Calu3 (cell line): Measurements from ENCODE around the gene LRPPRC. TPM values are rescaled to one million over a fixed set of nuclear protein-coding genes. Genes with fewer than 3 reads are reported as not detected.

Experiments
- BruUV-seq: library from RNA; stranded (reverse); fragments of 400-500 nt; replicated peaks from 2 replicates; lab custom pipeline; 2021; lab: Mats Ljungman, UMichigan
- CTCF ChIA-PET: fragments of 300-600 bp; sonication (Branson Sonifier 250); formaldehyde crosslinking; loops from one replicate; lab custom pipeline; 2022; ENCODE audit warnings: antibody characterized with exemption; lab: Charles Lee
- DNase-seq: peaks from one replicate; pipeline ENCODE4 v3.0.0; 2022
- H3K27ac Mint-ChIP-seq: one replicate; pipeline ENCODE4 v1.8.0; 2022; ENCODE audit warnings: mixed read lengths; ENCODE audit not compliant: unreplicated experiment
- H3K27me3 Mint-ChIP-seq: one replicate; pipeline ENCODE4 v1.8.0; 2022; ENCODE audit warnings: mixed read lengths; ENCODE audit not compliant: unreplicated experiment
- H3K36me3 Mint-ChIP-seq: one replicate; pipeline ENCODE4 v1.8.0; 2022; ENCODE audit warnings: mild to moderate bottlenecking, moderate library complexity, mixed read lengths; ENCODE audit not compliant: insufficient read depth, unreplicated experiment
- H3K4me1 Mint-ChIP-seq: one replicate; pipeline ENCODE4 v1.8.0; 2022; ENCODE audit warnings: mild to moderate bottlenecking, low read depth, mixed read lengths; ENCODE audit not compliant: unreplicated experiment
- H3K4me3 Mint-ChIP-seq: one replicate; pipeline ENCODE4 v1.8.0; 2022; ENCODE audit warnings: mild to moderate bottlenecking, low read depth, moderate library complexity, mixed read lengths; ENCODE audit not compliant: unreplicated experiment
- H3K9me3 Mint-ChIP-seq: one replicate; pipeline ENCODE4 v1.8.0; 2022; ENCODE audit warnings: low read depth, mixed read lengths; ENCODE audit not compliant: unreplicated experiment
- intact Hi-C: fragments of 100-400 bp; cut with micrococcal nuclease; formaldehyde crosslinking; loops from one replicate; pipeline ENCODE4 v1.10.0; 2022; ENCODE audit not compliant: unreplicated experiment
- total RNA-seq: library from RNA; stranded (reverse); gene quantifications from 2 replicates; pipeline ENCODE4 v1.2.3, GENCODE V29; 2022
- TF ChIP-seq, protein P1 (sequence below): fragments of 200-600 bp; IDR thresholded peaks from one replicate; pipeline ENCODE4 v1.8.0; 2022; ENCODE audit warnings: antibody characterized with exemption; ENCODE audit not compliant: unreplicated experiment

LRPPRC gene
- total RNA-seq, 1 experiment from 2014 or later: 120 TPM

DNA sequence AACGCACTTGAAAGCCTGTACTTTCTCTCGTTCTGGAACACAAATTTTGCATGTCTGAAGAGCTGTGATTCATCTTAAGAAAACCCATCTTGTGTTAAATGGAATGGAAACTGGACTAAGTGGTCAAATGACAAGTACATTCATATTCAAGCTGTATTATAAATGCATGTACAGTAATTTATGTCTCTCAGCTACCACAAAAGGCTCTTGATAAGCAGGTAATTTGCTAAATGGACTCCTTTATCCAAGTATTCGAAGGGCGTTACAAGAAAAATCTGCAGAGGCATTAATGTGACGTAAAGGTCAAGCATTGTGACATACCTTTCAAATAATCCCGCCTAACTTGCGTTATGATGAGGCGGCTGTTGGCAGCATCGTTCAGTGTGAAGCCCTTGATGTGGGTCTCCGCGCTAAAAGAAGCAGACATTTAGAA is 90.4 kb downstream of the LRPPRC start:
- TF ChIP-seq, protein P1, sequence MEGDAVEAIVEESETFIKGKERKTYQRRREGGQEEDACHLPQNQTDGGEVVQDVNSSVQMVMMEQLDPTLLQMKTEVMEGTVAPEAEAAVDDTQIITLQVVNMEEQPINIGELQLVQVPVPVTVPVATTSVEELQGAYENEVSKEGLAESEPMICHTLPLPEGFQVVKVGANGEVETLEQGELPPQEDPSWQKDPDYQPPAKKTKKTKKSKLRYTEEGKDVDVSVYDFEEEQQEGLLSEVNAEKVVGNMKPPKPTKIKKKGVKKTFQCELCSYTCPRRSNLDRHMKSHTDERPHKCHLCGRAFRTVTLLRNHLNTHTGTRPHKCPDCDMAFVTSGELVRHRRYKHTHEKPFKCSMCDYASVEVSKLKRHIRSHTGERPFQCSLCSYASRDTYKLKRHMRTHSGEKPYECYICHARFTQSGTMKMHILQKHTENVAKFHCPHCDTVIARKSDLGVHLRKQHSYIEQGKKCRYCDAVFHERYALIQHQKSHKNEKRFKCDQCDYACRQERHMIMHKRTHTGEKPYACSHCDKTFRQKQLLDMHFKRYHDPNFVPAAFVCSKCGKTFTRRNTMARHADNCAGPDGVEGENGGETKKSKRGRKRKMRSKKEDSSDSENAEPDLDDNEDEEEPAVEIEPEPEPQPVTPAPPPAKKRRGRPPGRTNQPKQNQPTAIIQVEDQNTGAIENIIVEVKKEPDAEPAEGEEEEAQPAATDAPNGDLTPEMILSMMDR: no peak
- no peaks in the 10 kb centered on the region for H3K9me3 Mint-ChIP-seq
- CTCF ChIA-PET: no interaction called here
- H3K27ac Mint-ChIP-seq: no peak overlapping the region
- no peak for DNase-seq
- intact Hi-C loops: loop anchor here (10.0 kb wide), 1 partner anchor 49 kb away; no protein-coding TSS in a partner anchor
- H3K4me1 Mint-ChIP-seq: no peaks in the 10 kb centered on the region
- BruUV-seq: no TSS peak
- no peak overlapping the region for H3K4me3 Mint-ChIP-seq
- no peaks in the 10 kb centered on the region for H3K27me3 Mint-ChIP-seq
- H3K36me3 Mint-ChIP-seq: peaks cover 34% of the 10 kb centered on the region

DNA sequence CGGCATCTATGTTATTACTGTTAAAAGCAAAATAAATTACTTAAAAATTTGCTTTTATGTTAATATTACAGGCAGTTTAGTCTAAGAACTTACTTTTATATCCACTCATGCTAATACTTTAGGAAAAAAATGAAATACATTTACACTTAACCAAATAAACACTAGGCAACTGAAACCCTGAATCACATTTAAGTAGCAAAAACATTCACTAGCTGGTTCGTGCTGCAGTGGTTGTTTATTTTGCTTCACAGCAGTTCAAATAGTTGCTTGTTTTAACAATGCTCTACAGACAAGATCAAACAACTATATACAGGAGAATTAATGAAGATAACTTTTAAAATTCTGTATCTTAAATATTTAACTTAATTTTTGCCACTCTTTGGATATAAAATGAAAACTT is 96.2 kb downstream of the LRPPRC start:
- Mint-ChIP-seq H3K27ac (no peak overlapping the region), H3K36me3 (peaks cover 46% of the 10 kb centered on the region), H3K9me3 (no peaks in the 10 kb centered on the region), H3K4me1 (no peaks in the 10 kb centered on the region), H3K27me3 (no peaks in the 10 kb centered on the region), H3K4me3 (no peak overlapping the region)
- intact Hi-C loops: no loop called here
- no TSS peak for BruUV-seq
- DNase-seq: no peak
- CTCF ChIA-PET: no interaction called here
- TF ChIP-seq, protein P1: no peak

DNA sequence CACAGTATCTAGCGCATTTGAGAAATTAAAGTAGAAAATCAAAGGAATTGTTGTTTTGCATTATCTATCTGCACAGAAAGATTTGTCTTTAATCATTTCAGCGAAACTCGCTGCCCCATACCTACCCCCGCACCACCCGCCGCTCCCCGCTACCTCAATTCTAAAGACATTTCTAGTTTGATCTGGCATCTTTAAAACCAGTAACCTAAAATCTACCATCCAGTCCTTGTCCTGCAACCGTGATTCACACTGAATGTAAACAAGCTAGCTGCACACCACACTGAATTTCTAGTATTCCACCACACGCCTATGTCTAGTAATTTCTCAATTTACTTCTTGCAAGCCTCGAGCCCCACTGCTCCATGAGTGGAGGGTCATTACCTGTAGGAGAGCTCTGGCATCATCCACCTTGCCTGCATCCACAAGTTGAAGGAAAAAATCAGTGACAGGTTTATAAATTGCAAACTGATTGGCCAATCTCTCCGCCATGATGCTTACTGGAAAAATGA is 96.9 kb downstream of the LRPPRC start:
- BruUV-seq: no TSS peak
- intact Hi-C loops: no loop called here
- TF ChIP-seq, protein P1: no peak
- CTCF ChIA-PET: no interaction called here
- no peak for DNase-seq
- no peaks in the 10 kb centered on the region for H3K4me1 Mint-ChIP-seq
- H3K9me3 Mint-ChIP-seq: no peaks in the 10 kb centered on the region
- no peak overlapping the region for H3K27ac Mint-ChIP-seq
- no peaks in the 10 kb centered on the region for H3K27me3 Mint-ChIP-seq
- peaks cover 41% of the 10 kb centered on the region for H3K36me3 Mint-ChIP-seq
- no peak overlapping the region for H3K4me3 Mint-ChIP-seq

- H3K36me3 Mint-ChIP-seq: peaks cover 41% of the 10 kb centered on the region
- intact Hi-C loops: no loop called here
Observed at GRCh38 chr2:43898134-43898837, 97.5 kb downstream of the LRPPRC start.

More at GRCh38 chr2:43898134-43898837, 97.5 kb downstream of the LRPPRC start:
- Mint-ChIP-seq H3K4me3 (no peak overlapping the region), H3K27ac (no peak overlapping the region), H3K9me3 (no peaks in the 10 kb centered on the region), H3K27me3 (no peaks in the 10 kb centered on the region), H3K4me1 (no peaks in the 10 kb centered on the region)
- DNase-seq: no peak
- TF ChIP-seq, protein P1: no peak
- BruUV-seq: no TSS peak
- CTCF ChIA-PET: no interaction called here
